ENCODE results near the gene CYP19A1. TPM values are rescaled to one million over a fixed set of nuclear protein-coding genes. Genes with fewer than 3 reads are reported as not detected.

CYP19A1 gene
- total and polyA plus RNA-seq, 2 of the 8 experiments (the other 6 are each of a cell fraction or from before 2014, with no cell fraction given): not detected

- H2BK15ac ChIP-seq (ENCODE audit: low read length): no peak overlapping the region
- ChIA-PET CTCF (ENCODE audit: partially characterized antibody) (interaction anchor here (1.2 to 1.4 kb wide), 2 partner anchors 18 to 26 kb away, joined by 3 to 5 read pairs; no protein-coding TSS in a partner anchor), POLR2A (ENCODE audit: partially characterized antibody) (no interaction called here)
- H3K4me3 ChIP-seq (ENCODE audit: extremely low read depth in 1 of 4, insufficient read depth in 2 of 4, low read depth in 3 of 4, low read length in 4 of 4): no peak overlapping the region
- WGBS, 2 experiments (ENCODE audit: extremely low coverage in 1 of 2, insufficient coverage in 1 of 2, insufficient read length in 1 of 2, insufficient replicate concordance in 2 of 2, low coverage in 1 of 2, low lambda C conversion rate in 2 of 2, missing lambda C conversion rate in 1 of 2): 90% methylated on average over 6 of the region's 6 CpGs; no CpG with 5 or more reads in 1 of the 2 experiments
- no peak overlapping the region for H3K14ac ChIP-seq (ENCODE audit: insufficient read length)
- no peak overlapping the region for H4K8ac ChIP-seq (ENCODE audit: extremely low read depth, insufficient read depth, low read length)
- H3K27ac ChIP-seq (ENCODE audit: low read depth, low read length): no peak overlapping the region
- H3K23me2 ChIP-seq (ENCODE audit: low read depth, low read length): no peaks in the 10 kb centered on the region
- H3K4me1 ChIP-seq (replicated peaks in 1 of 4; ENCODE audit: control insufficient read depth in 3 of 4, insufficient read depth in 4 of 4, low read length in 3 of 4): no peaks in the 10 kb centered on the region
- H2AFZ ChIP-seq (ENCODE audit: low read length): no peak overlapping the region
- no peak overlapping the region for H2AK5ac ChIP-seq (ENCODE audit: low read depth, low read length)
- H2BK5ac ChIP-seq (ENCODE audit: low read depth, low read length): no peak overlapping the region
- DNase-seq (ENCODE audit: low read depth in 1 of 2, low spot score in 2 of 2) (no peak), FAIRE-seq (no peak)
- H3K27me3 ChIP-seq (replicated peaks in 1 of 4; ENCODE audit: control insufficient read depth in 3 of 4, extremely low read depth in 1 of 4, insufficient read depth in 3 of 4, low read length in 3 of 4): no peaks in the 10 kb centered on the region
- no peak overlapping the region for H4K5ac ChIP-seq (ENCODE audit: insufficient read length, low read depth, low read length)
- no peaks in the 10 kb centered on the region for H3K79me2 ChIP-seq (ENCODE audit: control insufficient read depth in 1 of 2, insufficient read depth in 2 of 2, low read length in 2 of 2)
- no peak overlapping the region for H3K23ac ChIP-seq (ENCODE audit: insufficient read length)
- no peak overlapping the region for H3K9ac ChIP-seq (replicated peaks in 1 of 4; ENCODE audit: extremely low read depth in 1 of 4, low read depth in 3 of 4, low read length in 3 of 4)
- H3K4me2 ChIP-seq (ENCODE audit: insufficient read depth in 1 of 2, low read depth in 2 of 2, low read length in 2 of 2): no peak overlapping the region
- no peaks in the 10 kb centered on the region for H3K36me3 ChIP-seq (ENCODE audit: control insufficient read depth in 2 of 4, insufficient read depth in 4 of 4, low read length in 3 of 4)
- H2BK120ac ChIP-seq (replicated peaks; ENCODE audit: low read depth, low read length): no peak overlapping the region
- no peak overlapping the region for H2BK20ac ChIP-seq (ENCODE audit: low read length)
- H3K79me1 ChIP-seq (ENCODE audit: low read depth, low read length): no peaks in the 10 kb centered on the region
- no peaks in the 10 kb centered on the region for H3K9me3 ChIP-seq (ENCODE audit: insufficient read depth in 2 of 2, low read depth in 1 of 2, low read length in 1 of 2)
- no peak overlapping the region for H3K4ac ChIP-seq (replicated peaks; ENCODE audit: insufficient read length, low read depth, low read length)
- H3K56ac ChIP-seq (replicated peaks; ENCODE audit: insufficient read length, low read depth, low read length): no peak overlapping the region
- no peaks in the 10 kb centered on the region for H4K20me1 ChIP-seq (replicated peaks in 1 of 2; ENCODE audit: control insufficient read depth in 1 of 2, insufficient read depth in 2 of 2, low read length in 2 of 2)
- H4K91ac ChIP-seq (replicated peaks; ENCODE audit: insufficient read length, low read length): no peak overlapping the region
- no peak overlapping the region for H2BK12ac ChIP-seq (ENCODE audit: low read depth, low read length)
- H3K18ac ChIP-seq (ENCODE audit: extremely low read depth, low read length): no peak overlapping the region
- no peak for TF ChIP-seq SIX5 (IDR thresholded peaks at IDR 0.05; ENCODE audit: low read depth, low read length)
- TF ChIP-seq RAD21 (IDR thresholded peaks at IDR 0.05 in 1 of 2, conservative IDR thresholded peaks at IDR 0.05 in 1 of 2; ENCODE audit: low read depth in 2 of 2, low read length in 2 of 2): no peak
- TF ChIP-seq CTBP2 (IDR thresholded peaks at IDR 0.05; ENCODE audit: borderline replicate concordance, insufficient read depth, insufficient read length, low read length): no peak
- no peak for TF ChIP-seq TBP (IDR thresholded peaks at IDR 0.05; ENCODE audit: low read depth, low read length)
- TF ChIP-seq BACH1 (IDR thresholded peaks at IDR 0.05; ENCODE audit: low read length): no peak
- TF ChIP-seq POLR2AphosphoS5 (IDR thresholded peaks at IDR 0.05; ENCODE audit: low read depth, low read length): no peak
- TF ChIP-seq FOSL1 (IDR thresholded peaks at IDR 0.05; ENCODE audit: insufficient read depth, low read depth, low read length): no peak
- TF ChIP-seq KDM4A (IDR thresholded peaks at IDR 0.05; ENCODE audit: low read depth, low read length, severe bottlenecking): no peak
- no peak for TF ChIP-seq HDAC6 (IDR thresholded peaks at IDR 0.05; ENCODE audit: low read depth, low read length)
- no peak for TF ChIP-seq ATF3 (IDR thresholded peaks at IDR 0.05; ENCODE audit: insufficient read depth, low read depth, low read length)
- no peak for TF ChIP-seq SP2 (IDR thresholded peaks at IDR 0.05; ENCODE audit: low read length)
- TF ChIP-seq TAF1 (IDR thresholded peaks at IDR 0.05; ENCODE audit: low read depth, low read length): no peak
These were observed 148.6 kb downstream of the CYP19A1 start for GRCh38 chr15:51189669-51190385.
